ENCODE measurements around the gene SEMA4D. TPM values are rescaled to one million over a fixed set of nuclear protein-coding genes. Genes with fewer than 3 reads are reported as not detected.
A peak's percentile ranks its signal among the peaks of the same experiment; 100 is the strongest.

SEMA4D gene
- total and polyA plus RNA-seq, 2 of the 13 experiments (the other 11 are each of a cell fraction or from before 2014, with no cell fraction given): 0.13 to 0.16 TPM

DNA sequence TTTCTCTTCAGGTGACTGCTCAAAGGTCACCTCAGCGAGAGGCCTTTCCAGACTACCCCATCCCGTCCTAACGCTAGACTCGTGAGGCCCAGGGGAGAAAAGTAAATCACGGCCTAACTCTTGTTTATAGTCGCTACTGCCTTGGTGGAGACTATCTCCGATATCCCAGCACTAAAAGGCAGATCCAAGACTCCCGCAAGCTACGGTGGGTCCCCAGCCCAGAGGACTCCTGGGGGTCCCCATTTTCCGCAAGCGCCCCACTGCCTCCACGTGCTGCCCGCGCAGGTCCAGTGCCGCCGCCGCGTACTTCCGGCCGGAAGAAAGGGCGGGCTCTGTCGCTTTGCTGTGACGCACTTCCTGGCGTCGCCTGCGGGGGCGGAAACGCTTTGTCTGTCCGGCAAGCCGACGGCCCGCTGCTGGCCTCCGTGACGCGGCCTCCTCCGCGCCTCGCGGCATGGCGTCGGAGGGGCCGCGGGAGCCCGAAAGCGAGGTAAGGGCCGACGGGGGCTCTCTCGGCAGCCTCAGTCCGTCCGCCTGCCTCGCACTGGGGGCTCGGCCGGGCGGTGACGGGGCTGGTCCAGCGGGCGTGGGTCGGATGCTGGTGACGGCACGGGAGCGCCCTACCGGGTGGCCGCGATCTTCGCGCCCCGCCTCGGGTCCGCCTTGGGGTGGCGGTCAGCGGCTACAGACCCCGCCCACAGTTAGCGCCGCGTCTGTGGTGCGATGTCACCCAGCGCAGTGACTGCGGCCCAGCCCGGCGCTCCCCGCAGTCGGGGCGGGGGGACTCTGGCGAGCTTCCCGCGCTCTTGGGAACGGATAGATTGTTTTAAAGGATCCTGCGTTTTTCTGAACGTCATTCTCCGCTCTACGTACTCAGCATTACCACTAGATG, 179.5 kb downstream of the SEMA4D start, which contains the start of gene SECISBP2 (continued):
- TF ChIP-seq, protein P1, sequence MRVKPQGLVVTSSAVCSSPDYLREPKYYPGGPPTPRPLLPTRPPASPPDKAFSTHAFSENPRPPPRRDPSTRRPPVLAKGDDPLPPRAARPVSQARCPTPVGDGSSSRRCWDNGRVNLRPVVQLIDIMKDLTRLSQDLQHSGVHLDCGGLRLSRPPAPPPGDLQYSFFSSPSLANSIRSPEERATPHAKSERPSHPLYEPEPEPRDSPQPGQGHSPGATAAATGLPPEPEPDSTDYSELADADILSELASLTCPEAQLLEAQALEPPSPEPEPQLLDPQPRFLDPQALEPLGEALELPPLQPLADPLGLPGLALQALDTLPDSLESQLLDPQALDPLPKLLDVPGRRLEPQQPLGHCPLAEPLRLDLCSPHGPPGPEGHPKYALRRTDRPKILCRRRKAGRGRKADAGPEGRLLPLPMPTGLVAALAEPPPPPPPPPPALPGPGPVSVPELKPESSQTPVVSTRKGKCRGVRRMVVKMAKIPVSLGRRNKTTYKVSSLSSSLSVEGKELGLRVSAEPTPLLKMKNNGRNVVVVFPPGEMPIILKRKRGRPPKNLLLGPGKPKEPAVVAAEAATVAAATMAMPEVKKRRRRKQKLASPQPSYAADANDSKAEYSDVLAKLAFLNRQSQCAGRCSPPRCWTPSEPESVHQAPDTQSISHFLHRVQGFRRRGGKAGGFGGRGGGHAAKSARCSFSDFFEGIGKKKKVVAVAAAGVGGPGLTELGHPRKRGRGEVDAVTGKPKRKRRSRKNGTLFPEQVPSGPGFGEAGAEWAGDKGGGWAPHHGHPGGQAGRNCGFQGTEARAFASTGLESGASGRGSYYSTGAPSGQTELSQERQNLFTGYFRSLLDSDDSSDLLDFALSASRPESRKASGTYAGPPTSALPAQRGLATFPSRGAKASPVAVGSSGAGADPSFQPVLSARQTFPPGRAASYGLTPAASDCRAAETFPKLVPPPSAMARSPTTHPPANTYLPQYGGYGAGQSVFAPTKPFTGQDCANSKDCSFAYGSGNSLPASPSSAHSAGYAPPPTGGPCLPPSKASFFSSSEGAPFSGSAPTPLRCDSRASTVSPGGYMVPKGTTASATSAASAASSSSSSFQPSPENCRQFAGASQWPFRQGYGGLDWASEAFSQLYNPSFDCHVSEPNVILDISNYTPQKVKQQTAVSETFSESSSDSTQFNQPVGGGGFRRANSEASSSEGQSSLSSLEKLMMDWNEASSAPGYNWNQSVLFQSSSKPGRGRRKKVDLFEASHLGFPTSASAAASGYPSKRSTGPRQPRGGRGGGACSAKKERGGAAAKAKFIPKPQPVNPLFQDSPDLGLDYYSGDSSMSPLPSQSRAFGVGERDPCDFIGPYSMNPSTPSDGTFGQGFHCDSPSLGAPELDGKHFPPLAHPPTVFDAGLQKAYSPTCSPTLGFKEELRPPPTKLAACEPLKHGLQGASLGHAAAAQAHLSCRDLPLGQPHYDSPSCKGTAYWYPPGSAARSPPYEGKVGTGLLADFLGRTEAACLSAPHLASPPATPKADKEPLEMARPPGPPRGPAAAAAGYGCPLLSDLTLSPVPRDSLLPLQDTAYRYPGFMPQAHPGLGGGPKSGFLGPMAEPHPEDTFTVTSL (CRISPR knock-in tag; IDR thresholded peaks at IDR 0.05; ENCODE audit: borderline replicate concordance): peak; percentile 7
- TF ChIP-seq ARNTL (CRISPR knock-in tag; IDR thresholded peaks at IDR 0.05): peak; percentile 84; the same call in 1 of the 2 replicates
- TF ChIP-seq NFATC3 (CRISPR knock-in tag; IDR thresholded peaks at IDR 0.05): no peak
- TF ChIP-seq, protein P2, sequence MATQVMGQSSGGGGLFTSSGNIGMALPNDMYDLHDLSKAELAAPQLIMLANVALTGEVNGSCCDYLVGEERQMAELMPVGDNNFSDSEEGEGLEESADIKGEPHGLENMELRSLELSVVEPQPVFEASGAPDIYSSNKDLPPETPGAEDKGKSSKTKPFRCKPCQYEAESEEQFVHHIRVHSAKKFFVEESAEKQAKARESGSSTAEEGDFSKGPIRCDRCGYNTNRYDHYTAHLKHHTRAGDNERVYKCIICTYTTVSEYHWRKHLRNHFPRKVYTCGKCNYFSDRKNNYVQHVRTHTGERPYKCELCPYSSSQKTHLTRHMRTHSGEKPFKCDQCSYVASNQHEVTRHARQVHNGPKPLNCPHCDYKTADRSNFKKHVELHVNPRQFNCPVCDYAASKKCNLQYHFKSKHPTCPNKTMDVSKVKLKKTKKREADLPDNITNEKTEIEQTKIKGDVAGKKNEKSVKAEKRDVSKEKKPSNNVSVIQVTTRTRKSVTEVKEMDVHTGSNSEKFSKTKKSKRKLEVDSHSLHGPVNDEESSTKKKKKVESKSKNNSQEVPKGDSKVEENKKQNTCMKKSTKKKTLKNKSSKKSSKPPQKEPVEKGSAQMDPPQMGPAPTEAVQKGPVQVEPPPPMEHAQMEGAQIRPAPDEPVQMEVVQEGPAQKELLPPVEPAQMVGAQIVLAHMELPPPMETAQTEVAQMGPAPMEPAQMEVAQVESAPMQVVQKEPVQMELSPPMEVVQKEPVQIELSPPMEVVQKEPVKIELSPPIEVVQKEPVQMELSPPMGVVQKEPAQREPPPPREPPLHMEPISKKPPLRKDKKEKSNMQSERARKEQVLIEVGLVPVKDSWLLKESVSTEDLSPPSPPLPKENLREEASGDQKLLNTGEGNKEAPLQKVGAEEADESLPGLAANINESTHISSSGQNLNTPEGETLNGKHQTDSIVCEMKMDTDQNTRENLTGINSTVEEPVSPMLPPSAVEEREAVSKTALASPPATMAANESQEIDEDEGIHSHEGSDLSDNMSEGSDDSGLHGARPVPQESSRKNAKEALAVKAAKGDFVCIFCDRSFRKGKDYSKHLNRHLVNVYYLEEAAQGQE (IDR thresholded peaks at IDR 0.05; ENCODE audit: borderline replicate concordance in 1 of 2, low read depth in 1 of 2, low read length in 2 of 2): peak in 1 of 2 experiments; percentile 14; a peak in 1 of 4 replicates
- TF ChIP-seq, protein P3, sequence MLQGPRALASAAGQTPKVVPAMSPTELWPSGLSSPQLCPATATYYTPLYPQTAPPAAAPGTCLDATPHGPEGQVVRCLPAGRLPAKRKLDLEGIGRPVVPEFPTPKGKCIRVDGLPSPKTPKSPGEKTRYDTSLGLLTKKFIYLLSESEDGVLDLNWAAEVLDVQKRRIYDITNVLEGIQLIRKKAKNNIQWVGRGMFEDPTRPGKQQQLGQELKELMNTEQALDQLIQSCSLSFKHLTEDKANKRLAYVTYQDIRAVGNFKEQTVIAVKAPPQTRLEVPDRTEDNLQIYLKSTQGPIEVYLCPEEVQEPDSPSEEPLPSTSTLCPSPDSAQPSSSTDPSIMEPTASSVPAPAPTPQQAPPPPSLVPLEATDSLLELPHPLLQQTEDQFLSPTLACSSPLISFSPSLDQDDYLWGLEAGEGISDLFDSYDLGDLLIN (CRISPR knock-in tag; IDR thresholded peaks at IDR 0.05; ENCODE audit: borderline replicate concordance): no peak; the same call in 1 of the 2 replicates
- TF ChIP-seq, protein P4, sequence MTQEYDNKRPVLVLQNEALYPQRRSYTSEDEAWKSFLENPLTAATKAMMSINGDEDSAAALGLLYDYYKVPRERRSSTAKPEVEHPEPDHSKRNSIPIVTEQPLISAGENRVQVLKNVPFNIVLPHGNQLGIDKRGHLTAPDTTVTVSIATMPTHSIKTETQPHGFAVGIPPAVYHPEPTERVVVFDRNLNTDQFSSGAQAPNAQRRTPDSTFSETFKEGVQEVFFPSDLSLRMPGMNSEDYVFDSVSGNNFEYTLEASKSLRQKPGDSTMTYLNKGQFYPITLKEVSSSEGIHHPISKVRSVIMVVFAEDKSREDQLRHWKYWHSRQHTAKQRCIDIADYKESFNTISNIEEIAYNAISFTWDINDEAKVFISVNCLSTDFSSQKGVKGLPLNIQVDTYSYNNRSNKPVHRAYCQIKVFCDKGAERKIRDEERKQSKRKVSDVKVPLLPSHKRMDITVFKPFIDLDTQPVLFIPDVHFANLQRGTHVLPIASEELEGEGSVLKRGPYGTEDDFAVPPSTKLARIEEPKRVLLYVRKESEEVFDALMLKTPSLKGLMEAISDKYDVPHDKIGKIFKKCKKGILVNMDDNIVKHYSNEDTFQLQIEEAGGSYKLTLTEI (CRISPR knock-in tag; conservative IDR thresholded peaks at IDR 0.05): no peak
- TF ChIP-seq, protein P5, sequence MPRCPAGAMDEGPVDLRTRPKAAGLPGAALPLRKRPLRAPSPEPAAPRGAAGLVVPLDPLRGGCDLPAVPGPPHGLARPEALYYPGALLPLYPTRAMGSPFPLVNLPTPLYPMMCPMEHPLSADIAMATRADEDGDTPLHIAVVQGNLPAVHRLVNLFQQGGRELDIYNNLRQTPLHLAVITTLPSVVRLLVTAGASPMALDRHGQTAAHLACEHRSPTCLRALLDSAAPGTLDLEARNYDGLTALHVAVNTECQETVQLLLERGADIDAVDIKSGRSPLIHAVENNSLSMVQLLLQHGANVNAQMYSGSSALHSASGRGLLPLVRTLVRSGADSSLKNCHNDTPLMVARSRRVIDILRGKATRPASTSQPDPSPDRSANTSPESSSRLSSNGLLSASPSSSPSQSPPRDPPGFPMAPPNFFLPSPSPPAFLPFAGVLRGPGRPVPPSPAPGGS (CRISPR knock-in tag; IDR thresholded peaks at IDR 0.05): peak; percentile 93
- TF ChIP-seq, protein P6, sequence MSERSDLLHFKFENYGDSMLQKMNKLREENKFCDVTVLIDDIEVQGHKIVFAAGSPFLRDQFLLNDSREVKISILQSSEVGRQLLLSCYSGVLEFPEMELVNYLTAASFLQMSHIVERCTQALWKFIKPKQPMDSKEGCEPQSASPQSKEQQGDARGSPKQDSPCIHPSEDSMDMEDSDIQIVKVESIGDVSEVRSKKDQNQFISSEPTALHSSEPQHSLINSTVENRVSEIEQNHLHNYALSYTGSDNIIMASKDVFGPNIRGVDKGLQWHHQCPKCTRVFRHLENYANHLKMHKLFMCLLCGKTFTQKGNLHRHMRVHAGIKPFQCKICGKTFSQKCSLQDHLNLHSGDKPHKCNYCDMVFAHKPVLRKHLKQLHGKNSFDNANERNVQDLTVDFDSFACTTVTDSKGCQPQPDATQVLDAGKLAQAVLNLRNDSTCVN (CRISPR knock-in tag; IDR thresholded peaks at IDR 0.05; ENCODE audit: borderline replicate concordance): peak; percentile 69; the same call in 1 of the 2 replicates
- TF ChIP-seq ZC3H13 (CRISPR knock-in tag; IDR thresholded peaks at IDR 0.05): peak; percentile 77; the same call in 1 of the 2 replicates
- peak; percentile 94; the same call in 1 of the 2 replicates for TF ChIP-seq AKAP8 (CRISPR knock-in tag; IDR thresholded peaks at IDR 0.05)
- peak; percentile 94 for TF ChIP-seq POLR2AphosphoS2 (IDR thresholded peaks at IDR 0.05; ENCODE audit: low read depth, low read length)
